Measurements from ENCODE around the gene PRKCH. TPM values are rescaled to one million over a fixed set of nuclear protein-coding genes. Genes with fewer than 3 reads are reported as not detected.

Gene PRKCH
- total and polyA plus RNA-seq, 4 donors: 1.8 to 77.2 (median 33.6) TPM

- ATAC-seq (ENCODE audit: low FRiP score) (no peak), DNase-seq (no peak)
- intact Hi-C loops (cut with DNase I): no loop called here
- 92 to 94% methylated on average over 5 of the region's 5 CpGs for WGBS, 2 donors
- no peaks in the 10 kb centered on the region for H3K36me3 ChIP-seq (ENCODE audit: control insufficient read depth in 1 of 2, insufficient read depth in 2 of 2, low read length in 1 of 2)
- H3K9me3 ChIP-seq (ENCODE audit: control insufficient read depth, low read length): no peaks in the 10 kb centered on the region
- no peak overlapping the region for H3K4me3 ChIP-seq (ENCODE audit: low read length in 2 of 2)
- no peaks in the 10 kb centered on the region for H3K27me3 ChIP-seq (ENCODE audit: control insufficient read depth in 1 of 2, insufficient read depth in 2 of 2, low read length in 1 of 2)
- H3K27ac ChIP-seq (ENCODE audit: low read depth in 1 of 2, low read length in 2 of 2): no peak overlapping the region
- H3K4me1 ChIP-seq (ENCODE audit: control insufficient read depth in 1 of 2, insufficient read depth in 2 of 2, low read length in 2 of 2): peaks cover 4 to 9% of the 10 kb centered on the region in 2 donors
These were observed 218.3 kb downstream of the PRKCH start for GRCh38 chr14:61539631-61540030.

DNA sequence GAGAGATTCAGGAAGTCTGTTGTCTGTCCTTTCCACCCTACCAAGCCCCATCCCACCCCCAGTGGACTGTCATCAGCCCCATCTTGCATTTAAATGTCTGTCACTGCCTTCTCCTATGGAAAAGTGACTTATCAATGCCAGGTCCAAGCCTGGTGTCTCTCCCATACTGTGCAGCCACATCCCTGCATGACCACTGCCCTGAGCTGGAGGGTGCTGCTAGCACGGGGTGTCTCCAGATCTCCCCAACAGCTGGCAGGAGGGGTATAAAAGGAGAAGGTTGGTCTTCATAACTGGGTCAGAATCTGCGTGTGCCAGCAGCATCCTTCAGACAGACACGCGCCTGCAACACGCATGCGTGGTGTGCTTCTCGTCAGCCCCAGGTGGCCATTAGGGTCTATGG, 219.6 kb downstream of the PRKCH start:
- ATAC-seq (ENCODE audit: low FRiP score) (no peak), DNase-seq (no peak)
- Histone ChIP-seq H3K27ac (ENCODE audit: low read depth in 1 of 2, low read length in 2 of 2) (no peak overlapping the region), H3K4me1 (ENCODE audit: control insufficient read depth in 1 of 2, insufficient read depth in 2 of 2, low read length in 2 of 2) (peaks cover 7 to 9% of the 10 kb centered on the region in 2 donors), H3K36me3 (ENCODE audit: control insufficient read depth in 1 of 2, insufficient read depth in 2 of 2, low read length in 1 of 2) (no peaks in the 10 kb centered on the region), H3K27me3 (ENCODE audit: control insufficient read depth in 1 of 2, insufficient read depth in 2 of 2, low read length in 1 of 2) (no peaks in the 10 kb centered on the region), H3K4me3 (ENCODE audit: low read length in 2 of 2) (no peak overlapping the region), H3K9me3 (ENCODE audit: control insufficient read depth, low read length) (no peaks in the 10 kb centered on the region)
- intact Hi-C loops (cut with DNase I): no loop called here
- 82 to 83% methylated on average over 7 of the region's 7 CpGs for WGBS, 2 donors

GRCh38 chr14:61542848-61543790, 221.7 kb downstream of the PRKCH start:
- H3K4me1 ChIP-seq (ENCODE audit: control insufficient read depth in 1 of 2, insufficient read depth in 2 of 2, low read length in 2 of 2): peaks cover 7 to 9% of the 10 kb centered on the region in 2 donors
- DNase-seq (no peak), ATAC-seq (ENCODE audit: low FRiP score) (peak; percentile 69)
- H3K27ac ChIP-seq (ENCODE audit: low read depth in 1 of 2, low read length in 2 of 2): peak overlapping the region in 1 of 2 donors; percentile 91
- H3K9me3 ChIP-seq (ENCODE audit: control insufficient read depth, low read length): no peaks in the 10 kb centered on the region
- H3K36me3 ChIP-seq (ENCODE audit: control insufficient read depth in 1 of 2, insufficient read depth in 2 of 2, low read length in 1 of 2): no peaks in the 10 kb centered on the region
- 41 to 44% methylated on average over 8 of the region's 8 CpGs for WGBS, 2 donors
- no peaks in the 10 kb centered on the region for H3K27me3 ChIP-seq (ENCODE audit: control insufficient read depth in 1 of 2, insufficient read depth in 2 of 2, low read length in 1 of 2)
- intact Hi-C loops (cut with DNase I): loop anchor here in 1 of 2 donors (2.0 kb wide), 1 partner anchor 18 kb away; no protein-coding TSS in a partner anchor
- no peak overlapping the region for H3K4me3 ChIP-seq (ENCODE audit: low read length in 2 of 2)

DNA sequence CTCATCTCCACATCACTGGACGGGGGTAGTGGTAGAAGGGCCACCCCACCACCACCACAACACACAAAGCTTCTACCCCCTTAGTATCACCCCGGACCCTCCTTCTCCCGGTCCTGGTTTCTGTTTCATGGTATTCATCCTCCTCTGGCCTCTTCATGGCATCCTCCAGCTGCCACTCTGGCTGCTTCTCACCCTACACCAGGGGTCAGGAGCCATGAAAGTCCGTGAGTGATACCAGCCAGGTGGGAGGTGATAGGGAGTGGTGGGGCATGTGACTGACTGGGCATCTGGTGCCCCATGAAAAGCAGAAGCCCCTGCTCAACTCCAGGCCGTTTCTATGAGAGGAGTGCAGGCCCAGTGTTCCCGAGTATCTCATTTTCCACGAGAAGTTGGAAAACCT, 222.6 kb downstream of the PRKCH start:
- DNase-seq (no peak), ATAC-seq (ENCODE audit: low FRiP score) (peak; percentile 27)
- 71 to 76% methylated on average over 7 of the region's 7 CpGs for WGBS, 2 donors
- H3K36me3 ChIP-seq (ENCODE audit: control insufficient read depth in 1 of 2, insufficient read depth in 2 of 2, low read length in 1 of 2): no peaks in the 10 kb centered on the region
- H3K9me3 ChIP-seq (ENCODE audit: control insufficient read depth, low read length): no peaks in the 10 kb centered on the region
- peaks cover 7 to 9% of the 10 kb centered on the region in 2 donors for H3K4me1 ChIP-seq (ENCODE audit: control insufficient read depth in 1 of 2, insufficient read depth in 2 of 2, low read length in 2 of 2)
- intact Hi-C loops (cut with DNase I): loop anchor here in 1 of 2 donors (2.0 kb wide), 1 partner anchor 19 kb away; no protein-coding TSS in a partner anchor
- peak overlapping the region in 1 of 2 donors; percentile 30 for H3K27ac ChIP-seq (ENCODE audit: low read depth in 1 of 2, low read length in 2 of 2)
- no peak overlapping the region for H3K4me3 ChIP-seq (ENCODE audit: low read length in 2 of 2)
- no peaks in the 10 kb centered on the region for H3K27me3 ChIP-seq (ENCODE audit: control insufficient read depth in 1 of 2, insufficient read depth in 2 of 2, low read length in 1 of 2)

DNA sequence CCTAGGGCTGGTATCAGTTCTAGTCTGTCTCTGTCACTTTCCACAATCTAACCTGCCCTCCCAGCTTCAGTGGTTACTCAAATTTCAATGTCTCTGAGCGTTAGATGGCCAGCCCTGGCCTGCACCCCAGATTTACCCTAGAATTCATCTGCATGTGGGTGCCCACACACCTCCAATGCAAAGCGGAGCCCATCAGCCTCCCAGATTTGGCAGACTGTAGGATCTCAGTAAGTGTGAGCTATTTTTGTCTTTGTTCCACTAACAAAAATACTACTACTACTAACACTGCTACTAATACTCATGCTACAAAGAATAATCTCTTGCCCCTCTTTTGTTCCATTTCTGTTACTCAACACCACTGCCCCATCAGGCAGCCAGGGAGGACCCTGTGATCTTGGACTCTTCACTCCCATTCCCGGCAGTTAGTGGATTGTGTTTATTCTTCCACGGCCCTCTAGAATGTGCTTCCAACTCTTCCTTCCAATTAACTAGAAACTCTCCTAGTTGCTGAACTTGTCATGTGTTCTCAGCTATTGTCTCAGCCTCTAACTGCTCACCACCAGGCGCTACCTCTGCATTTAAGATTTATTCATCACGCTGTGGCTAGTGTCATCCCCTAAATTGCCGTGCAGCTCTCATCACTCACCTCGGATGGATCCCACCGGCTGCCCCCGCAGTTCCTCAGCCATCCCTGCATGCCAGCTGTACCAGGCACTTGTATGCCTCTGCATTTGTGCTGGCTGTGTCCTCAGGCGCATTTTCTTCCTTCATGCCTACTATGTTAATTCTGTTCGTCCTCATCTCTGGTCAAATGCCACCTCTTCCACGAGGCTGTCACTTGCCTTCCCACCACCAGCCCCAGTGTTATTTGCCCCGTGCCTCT, 223.3 kb downstream of the PRKCH start:
- Histone ChIP-seq H3K27me3 (ENCODE audit: control insufficient read depth in 1 of 2, insufficient read depth in 2 of 2, low read length in 1 of 2) (no peaks in the 10 kb centered on the region), H3K9me3 (ENCODE audit: control insufficient read depth, low read length) (no peaks in the 10 kb centered on the region), H3K36me3 (ENCODE audit: control insufficient read depth in 1 of 2, insufficient read depth in 2 of 2, low read length in 1 of 2) (no peaks in the 10 kb centered on the region), H3K27ac (ENCODE audit: low read depth in 1 of 2, low read length in 2 of 2) (peak overlapping the region; percentile 44 to 71), H3K4me3 (ENCODE audit: low read length in 2 of 2) (no peak overlapping the region), H3K4me1 (ENCODE audit: control insufficient read depth in 1 of 2, insufficient read depth in 2 of 2, low read length in 2 of 2) (peaks cover 7 to 9% of the 10 kb centered on the region in 2 donors)
- whole genome bisulfite sequencing, 2 donors: 71% methylated on average over 14 of the region's 14 CpGs
- intact Hi-C loops (cut with DNase I): loop anchor here in 1 of 2 donors (5.0 kb wide), 2 partner anchors 43 to 72 kb away; no protein-coding TSS in a partner anchor
- ATAC-seq (ENCODE audit: low FRiP score) (peak; percentile 40), DNase-seq (no peak)

DNA sequence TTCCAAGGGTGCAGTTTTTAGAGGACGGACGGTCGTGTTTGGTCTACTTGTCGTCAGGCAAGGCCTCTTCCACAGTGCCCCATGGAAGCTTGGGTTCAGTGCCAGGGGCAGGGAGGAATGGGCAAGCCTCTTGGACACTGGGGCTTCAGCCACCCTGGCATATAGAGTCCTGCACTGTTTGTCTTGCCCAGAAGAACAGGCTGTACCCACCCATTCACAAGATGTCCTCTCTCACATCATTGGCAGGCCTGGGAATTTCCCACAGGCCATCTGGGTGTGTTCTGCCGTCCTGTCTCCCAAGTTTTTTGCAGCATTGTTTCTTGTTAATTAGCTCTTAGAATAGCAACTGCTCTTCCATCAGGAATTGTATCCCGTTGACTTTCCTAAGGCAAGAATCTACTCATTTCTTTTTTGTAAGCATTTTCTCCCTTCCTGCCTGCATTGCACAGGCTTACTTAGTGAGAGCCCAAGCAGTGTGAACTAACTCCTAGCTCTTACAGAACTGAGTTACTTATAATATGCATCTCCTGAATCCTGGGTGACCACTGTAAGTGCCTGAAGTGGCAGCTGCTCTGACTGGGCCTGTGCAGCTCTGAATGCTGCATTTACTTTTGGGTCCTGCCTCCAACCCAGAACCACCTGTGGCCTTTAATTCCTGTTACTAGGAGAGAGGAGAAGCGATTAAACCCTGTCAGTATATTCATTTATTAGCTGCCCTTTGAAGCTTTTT, 224.5 kb downstream of the PRKCH start:
- intact Hi-C loops (cut with DNase I): loop anchor here in 1 of 2 donors (5.0 kb wide), 2 partner anchors 41 to 74 kb away; no protein-coding TSS in a partner anchor
- Histone ChIP-seq H3K27me3 (ENCODE audit: control insufficient read depth in 1 of 2, insufficient read depth in 2 of 2, low read length in 1 of 2) (no peaks in the 10 kb centered on the region), H3K4me1 (ENCODE audit: control insufficient read depth in 1 of 2, insufficient read depth in 2 of 2, low read length in 2 of 2) (peaks cover 7 to 9% of the 10 kb centered on the region in 2 donors), H3K4me3 (ENCODE audit: low read length in 2 of 2) (no peak overlapping the region), H3K27ac (ENCODE audit: low read depth in 1 of 2, low read length in 2 of 2) (peak overlapping the region in 1 of 2 donors; percentile 50), H3K36me3 (ENCODE audit: control insufficient read depth in 1 of 2, insufficient read depth in 2 of 2, low read length in 1 of 2) (no peaks in the 10 kb centered on the region), H3K9me3 (ENCODE audit: control insufficient read depth, low read length) (no peaks in the 10 kb centered on the region)
- WGBS, 2 donors: 80 to 82% methylated on average over 7 of the region's 7 CpGs
- DNase-seq (no peak), ATAC-seq (ENCODE audit: low FRiP score) (no peak)

- H3K36me3 ChIP-seq (ENCODE audit: control insufficient read depth in 1 of 2, insufficient read depth in 2 of 2, low read length in 1 of 2): no peaks in the 10 kb centered on the region
- ATAC-seq (ENCODE audit: low FRiP score): peak; percentile 53
- intact Hi-C loops (cut with DNase I): loop anchor here in 1 of 2 donors (5.0 kb wide), 2 partner anchors 40 to 75 kb away; no protein-coding TSS in a partner anchor
- H3K4me1 ChIP-seq (ENCODE audit: control insufficient read depth in 1 of 2, insufficient read depth in 2 of 2, low read length in 2 of 2): peaks cover 7 to 9% of the 10 kb centered on the region in 2 donors
- DNase-seq: peak in 1 of 2 donors; percentile 77
- H3K27me3 ChIP-seq (ENCODE audit: control insufficient read depth in 1 of 2, insufficient read depth in 2 of 2, low read length in 1 of 2): no peaks in the 10 kb centered on the region
- WGBS, 2 donors: 55 to 58% methylated on average over 14 of the region's 14 CpGs
- H3K4me3 ChIP-seq (ENCODE audit: low read length in 2 of 2): no peak overlapping the region
- H3K27ac ChIP-seq (ENCODE audit: low read depth in 1 of 2, low read length in 2 of 2): peak overlapping the region in 1 of 2 donors; percentile 42
- no peaks in the 10 kb centered on the region for H3K9me3 ChIP-seq (ENCODE audit: control insufficient read depth, low read length)
These were observed 226.0 kb downstream of the PRKCH start for GRCh38 chr14:61547186-61548069.
